ACC112 (cell line): Measurements from ENCODE around the gene LMO7.

Experiments used
- H2AFZ ChIP-seq: fragments of 200-600 bp; sonication (generic); one replicate; pipeline ENCODE4 v1.6.0; 2017; ENCODE audit warnings: antibody characterized with exemption, low read length; ENCODE audit not compliant: unreplicated experiment
- H3K27ac ChIP-seq: fragments of 200-600 bp; sonication (generic); 2 replicates; pipeline ENCODE4 v1.5.1; 2014; ENCODE audit warnings: low read depth, mild to moderate bottlenecking, antibody characterized with exemption, low read length, moderate library complexity
- H3K27me3 ChIP-seq: fragments of 200-600 bp; sonication (generic); 2 replicates; pipeline ENCODE4 v1.6.1; 2014; ENCODE audit warnings: mild to moderate bottlenecking, antibody characterized with exemption, low read length, moderate library complexity, mixed read lengths; ENCODE audit not compliant: insufficient read depth
- H3K36me3 ChIP-seq: fragments of 200-600 bp; sonication (generic); 2 replicates; pipeline ENCODE4 v1.6.1; 2016; ENCODE audit warnings: mild to moderate bottlenecking, antibody characterized with exemption, low read length, moderate library complexity, mixed read lengths; ENCODE audit not compliant: insufficient read depth
- H3K4me1 ChIP-seq: fragments of 200-600 bp; sonication (generic); one replicate; pipeline ENCODE4 v1.6.1; 2016; ENCODE audit warnings: low read length, mixed read lengths; ENCODE audit not compliant: insufficient read depth, unreplicated experiment, control insufficient read depth
- H3K4me3 ChIP-seq: fragments of 200-600 bp; sonication (generic); 2 replicates; pipeline ENCODE4 v1.5.1; 2014; ENCODE audit warnings: mild to moderate bottlenecking, low read depth, low read length
- H3K79me2 ChIP-seq: fragments of 200-600 bp; sonication (generic); one replicate; pipeline ENCODE4 v1.6.0; 2016; ENCODE audit warnings: low read length; ENCODE audit not compliant: control insufficient read depth, unreplicated experiment, insufficient read depth

The LMO7 gene

DNA sequence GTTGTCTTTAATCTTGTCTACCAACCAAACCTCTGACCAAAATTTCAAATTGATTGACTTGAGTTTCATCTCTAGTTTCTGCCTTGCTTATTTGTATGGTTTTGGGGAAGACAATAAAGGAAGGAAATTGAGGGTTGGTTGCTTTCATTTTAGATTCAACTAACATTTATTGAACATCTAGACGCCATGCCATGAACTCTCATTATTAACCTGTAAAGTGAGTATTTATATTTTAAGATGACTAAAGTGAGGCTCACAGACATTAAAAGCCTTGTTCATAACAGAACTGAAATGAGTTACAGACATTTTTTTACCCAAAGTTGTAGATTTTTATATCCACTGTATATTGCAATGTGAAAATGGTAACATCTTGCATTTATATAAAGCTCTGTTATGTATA is 239.3 kb downstream of the LMO7 start:
- no peak overlapping the region for H2AFZ ChIP-seq
- no peaks in the 10 kb centered on the region for H3K27me3 ChIP-seq
- H3K79me2 ChIP-seq = no peaks in the 10 kb centered on the region
- no peaks in the 10 kb centered on the region for H3K4me1 ChIP-seq
- H3K27ac ChIP-seq = no peak overlapping the region
- no peaks in the 10 kb centered on the region for H3K36me3 ChIP-seq
- H3K4me3 ChIP-seq = no peak overlapping the region

DNA sequence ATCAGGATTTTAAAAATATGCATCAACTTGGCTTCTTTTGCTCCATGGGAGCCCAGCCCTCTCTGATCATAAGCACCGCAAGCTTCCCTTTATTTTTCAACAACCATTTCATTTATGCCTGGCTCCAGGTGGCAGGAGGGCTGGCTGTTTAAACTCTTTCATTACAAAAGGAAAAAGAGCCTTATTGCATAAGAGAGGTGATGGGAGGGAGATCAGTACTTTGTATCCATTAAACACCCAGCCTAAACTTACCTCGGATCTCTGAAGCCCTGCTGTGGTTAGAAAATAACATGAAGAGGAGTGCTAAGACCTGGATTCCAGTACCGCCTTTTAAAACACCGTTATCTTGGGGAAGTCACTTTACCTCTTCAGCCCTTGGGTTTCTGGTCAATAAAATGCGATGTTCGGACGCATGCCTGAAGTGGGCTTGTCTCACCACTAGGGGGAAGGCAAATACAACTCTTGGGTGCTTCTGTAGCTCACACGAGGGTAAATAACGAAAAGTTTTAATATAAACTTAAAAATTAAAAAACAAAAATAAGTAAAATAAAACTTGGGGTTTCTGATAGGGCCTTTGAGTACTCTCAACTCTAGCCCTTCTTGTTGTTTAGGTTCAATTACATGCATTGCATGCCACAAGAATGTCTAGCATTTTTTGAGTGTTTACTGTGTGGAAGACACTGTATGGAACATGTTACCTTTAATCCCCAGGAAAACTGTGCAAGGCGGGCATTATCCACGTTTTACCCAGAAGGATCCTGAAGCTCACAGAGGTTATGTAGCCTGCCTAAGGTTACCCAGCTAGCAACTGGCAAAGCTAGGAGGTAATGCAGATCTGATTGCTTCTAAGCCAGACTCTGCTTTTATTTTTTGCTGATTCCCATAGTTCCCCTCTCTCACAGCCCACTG is 240.3 kb downstream of the LMO7 start:
- peak overlapping the region; percentile 63 for H2AFZ ChIP-seq
- no peak overlapping the region for H3K4me3 ChIP-seq

DNA sequence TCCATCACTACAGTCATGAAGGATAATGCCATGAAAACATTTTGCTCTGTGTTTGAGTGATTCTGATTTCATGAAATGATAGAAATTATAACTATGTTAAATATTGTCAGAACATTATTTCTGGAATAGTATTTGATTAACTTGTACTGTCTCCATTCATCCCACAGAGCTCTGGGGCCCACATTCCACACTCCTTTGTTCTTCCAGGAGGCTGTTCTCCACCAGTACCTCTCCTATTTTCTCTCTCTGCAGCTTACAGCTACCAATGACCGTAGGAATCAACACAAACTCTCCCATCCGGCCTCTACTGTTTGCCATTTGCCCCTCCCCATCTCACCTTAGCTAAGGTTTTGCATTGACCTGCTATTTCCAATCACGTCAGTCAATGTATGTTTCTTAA is 240.9 kb downstream of the LMO7 start:
- no peak overlapping the region for H3K4me3 ChIP-seq
- H3K36me3 ChIP-seq = no peaks in the 10 kb centered on the region
- no peaks in the 10 kb centered on the region for H3K27me3 ChIP-seq
- H2AFZ ChIP-seq = no peak overlapping the region
- no peaks in the 10 kb centered on the region for H3K4me1 ChIP-seq
- H3K79me2 ChIP-seq = no peaks in the 10 kb centered on the region
- no peak overlapping the region for H3K27ac ChIP-seq

More for the DNA sequence above, 240.3 kb downstream of the LMO7 start:
- Histone ChIP-seq H3K4me1 (no peaks in the 10 kb centered on the region), H3K27ac (no peak overlapping the region), H3K27me3 (no peaks in the 10 kb centered on the region), H3K36me3 (no peaks in the 10 kb centered on the region), H3K79me2 (no peaks in the 10 kb centered on the region)

DNA sequence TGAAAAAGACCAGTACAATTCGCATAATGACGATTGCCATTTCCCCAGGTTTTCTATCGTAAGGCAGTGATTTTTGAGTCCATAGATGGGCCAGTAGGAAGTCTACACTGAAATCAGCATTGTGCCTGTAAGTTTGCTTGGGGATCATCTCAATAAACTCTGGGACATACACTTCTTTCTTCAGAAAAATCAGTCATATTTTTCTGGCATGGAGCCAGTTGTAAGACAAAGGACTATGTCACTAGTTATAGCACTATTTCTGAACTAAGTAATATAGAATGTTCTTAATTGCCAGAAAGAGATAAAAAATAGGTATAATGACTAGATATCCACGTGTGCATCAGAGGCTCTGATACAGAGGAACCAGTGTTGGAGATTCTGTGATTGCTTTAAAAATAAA is 243.5 kb downstream of the LMO7 start:
- Histone ChIP-seq H2AFZ (no peak overlapping the region), H3K27ac (no peak overlapping the region), H3K4me1 (no peaks in the 10 kb centered on the region), H3K27me3 (no peaks in the 10 kb centered on the region), H3K36me3 (no peaks in the 10 kb centered on the region), H3K4me3 (no peak overlapping the region), H3K79me2 (no peaks in the 10 kb centered on the region)

DNA sequence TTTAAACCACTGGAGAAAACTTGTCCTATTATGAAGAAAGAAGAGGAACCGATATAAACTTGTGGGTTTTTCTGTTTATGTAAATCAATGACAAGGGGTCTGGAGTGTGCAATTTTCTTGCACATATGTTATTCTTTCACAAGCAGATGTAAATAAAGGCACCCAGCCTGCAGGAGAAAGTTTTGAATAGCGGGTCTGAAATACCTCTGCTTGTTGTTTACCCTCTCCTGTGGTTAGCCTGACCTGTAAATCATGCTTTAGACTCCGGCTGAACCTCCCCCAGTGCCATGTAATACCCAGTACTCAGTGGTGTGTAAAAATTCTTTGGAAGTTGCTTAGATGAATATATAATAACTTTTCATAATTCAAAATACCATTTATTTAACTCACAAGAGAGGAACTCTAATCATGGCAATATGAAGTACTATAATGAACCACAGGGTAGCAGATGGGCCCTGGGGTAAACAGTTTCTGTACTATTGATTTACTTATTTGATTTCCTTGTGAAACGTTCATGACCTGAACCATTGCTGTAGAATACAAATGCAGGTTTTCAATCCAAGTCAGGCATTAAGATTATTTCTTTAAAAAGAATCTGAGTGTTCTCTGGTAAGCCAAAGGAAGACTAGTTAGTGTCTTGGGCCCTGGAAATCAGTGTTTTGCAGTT is 245.1 kb downstream of the LMO7 start:
- H3K4me3 ChIP-seq = no peak overlapping the region
- H3K27me3 ChIP-seq = no peaks in the 10 kb centered on the region
- no peaks in the 10 kb centered on the region for H3K4me1 ChIP-seq
- no peak overlapping the region for H2AFZ ChIP-seq
- H3K27ac ChIP-seq = no peak overlapping the region
- H3K36me3 ChIP-seq = no peaks in the 10 kb centered on the region
- no peaks in the 10 kb centered on the region for H3K79me2 ChIP-seq

DNA sequence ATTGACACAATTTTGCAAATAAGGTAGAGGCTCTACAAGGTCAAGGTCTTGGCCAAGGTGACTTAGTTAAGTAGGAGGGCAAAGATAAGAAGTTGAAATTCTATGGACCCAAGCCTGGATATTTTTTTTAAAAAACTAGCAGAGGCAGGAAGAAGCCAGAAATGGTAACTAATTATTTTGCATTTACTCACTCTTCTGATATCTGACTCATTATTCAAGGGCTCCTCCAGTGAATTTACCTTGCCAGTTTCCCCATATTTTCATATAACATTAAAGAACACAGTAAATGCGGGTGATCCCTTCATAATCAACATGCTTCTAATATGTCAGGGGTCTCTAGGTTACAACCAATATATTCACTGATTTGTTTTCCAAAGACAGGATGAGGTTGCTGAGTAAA is 246.1 kb downstream of the LMO7 start:
- no peak overlapping the region for H2AFZ ChIP-seq
- no peak overlapping the region for H3K4me3 ChIP-seq
- no peaks in the 10 kb centered on the region for H3K4me1 ChIP-seq
- no peak overlapping the region for H3K27ac ChIP-seq
- no peaks in the 10 kb centered on the region for H3K36me3 ChIP-seq
- H3K79me2 ChIP-seq = no peaks in the 10 kb centered on the region
- no peaks in the 10 kb centered on the region for H3K27me3 ChIP-seq

DNA sequence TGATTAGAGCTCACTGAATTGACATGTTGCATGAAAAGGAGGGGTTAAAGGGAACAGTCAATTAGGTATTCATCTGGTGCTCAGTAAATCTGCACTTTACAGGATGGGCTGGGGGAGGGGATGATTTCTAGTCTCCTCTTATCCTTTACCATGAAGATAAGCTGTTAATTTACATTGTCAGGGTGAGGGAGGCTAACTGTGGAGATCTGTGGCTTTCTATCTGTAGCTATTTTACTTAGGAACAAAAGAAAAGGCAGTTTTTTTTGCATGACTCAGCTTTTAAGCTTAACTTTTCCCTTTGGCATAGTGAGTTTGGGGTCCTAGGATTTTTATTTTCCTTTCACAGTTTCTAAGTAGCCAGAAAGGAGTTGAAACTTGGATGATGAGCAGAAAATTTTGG is 253.3 kb downstream of the LMO7 start:
- Histone ChIP-seq H3K27ac (no peak overlapping the region), H3K4me3 (no peak overlapping the region), H3K4me1 (no peaks in the 10 kb centered on the region), H3K79me2 (no peaks in the 10 kb centered on the region), H3K27me3 (no peaks in the 10 kb centered on the region), H3K36me3 (no peaks in the 10 kb centered on the region), H2AFZ (no peak overlapping the region)

DNA sequence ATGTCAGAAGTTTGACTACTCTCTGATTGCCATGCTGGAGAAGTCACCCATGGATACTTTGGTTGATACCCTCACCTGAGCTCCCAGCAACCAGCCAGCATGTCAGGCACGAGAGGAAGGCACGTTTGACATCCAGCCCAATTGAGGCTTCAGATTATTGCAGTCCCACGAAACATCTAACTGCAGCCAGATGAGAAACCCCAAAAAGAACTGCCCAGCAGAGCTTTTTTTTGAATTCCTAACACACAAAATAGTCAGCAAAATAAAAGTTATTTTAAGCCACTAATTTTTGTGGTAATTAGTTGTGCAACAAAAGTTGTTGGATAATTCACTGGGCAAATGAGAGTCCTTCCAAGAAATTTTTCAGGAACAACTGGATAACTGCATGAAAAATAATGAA is 259.0 kb downstream of the LMO7 start:
- Histone ChIP-seq H3K27ac (no peak overlapping the region), H3K79me2 (no peaks in the 10 kb centered on the region), H3K4me1 (no peaks in the 10 kb centered on the region), H2AFZ (no peak overlapping the region), H3K4me3 (no peak overlapping the region), H3K27me3 (no peaks in the 10 kb centered on the region), H3K36me3 (no peaks in the 10 kb centered on the region)

DNA sequence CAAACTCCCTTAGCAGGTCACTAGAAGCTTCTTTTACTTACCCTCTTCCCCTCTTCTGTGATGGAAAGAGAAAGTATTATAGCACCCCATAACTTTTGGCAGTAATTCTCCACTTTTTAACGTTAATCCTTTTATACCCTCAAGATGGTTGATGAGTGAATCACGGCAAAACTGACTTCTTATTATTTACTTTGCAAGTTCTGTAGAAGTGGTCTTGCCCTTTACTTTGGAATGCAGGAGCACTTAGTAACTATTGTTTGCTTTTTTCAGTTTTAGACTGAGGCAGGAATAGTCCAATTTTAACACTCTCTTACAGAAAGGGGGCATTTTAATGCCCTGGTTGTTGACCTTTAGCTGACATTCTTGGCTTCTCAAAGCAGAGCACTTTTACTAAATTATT is 260.1 kb downstream of the LMO7 start:
- Histone ChIP-seq H3K79me2 (no peaks in the 10 kb centered on the region), H2AFZ (no peak overlapping the region), H3K4me3 (no peak overlapping the region), H3K27ac (no peak overlapping the region), H3K27me3 (no peaks in the 10 kb centered on the region), H3K4me1 (no peaks in the 10 kb centered on the region), H3K36me3 (no peaks in the 10 kb centered on the region)

DNA sequence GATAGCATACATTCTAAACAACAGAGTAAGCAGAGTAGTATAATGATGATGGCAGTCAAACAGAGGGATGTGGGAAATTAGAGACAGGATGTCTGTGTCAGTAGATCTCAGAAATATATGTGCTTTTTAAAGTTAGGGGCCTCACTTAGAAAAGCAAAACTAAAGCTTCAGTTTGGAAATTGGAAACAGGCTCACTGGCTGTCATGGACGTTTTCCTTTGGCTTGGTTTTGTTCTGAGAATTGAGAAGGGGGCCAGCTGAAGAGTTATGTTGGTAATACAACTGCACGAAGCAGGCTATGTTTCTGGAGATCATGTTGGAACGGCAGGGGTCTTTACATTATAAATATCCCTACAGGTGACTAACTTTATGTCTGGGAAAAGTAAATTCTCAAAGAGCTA is 261.3 kb downstream of the LMO7 start:
- no peaks in the 10 kb centered on the region for H3K27me3 ChIP-seq
- no peak overlapping the region for H3K4me3 ChIP-seq
- no peaks in the 10 kb centered on the region for H3K4me1 ChIP-seq
- no peaks in the 10 kb centered on the region for H3K36me3 ChIP-seq
- H2AFZ ChIP-seq = no peak overlapping the region
- no peaks in the 10 kb centered on the region for H3K79me2 ChIP-seq
- no peak overlapping the region for H3K27ac ChIP-seq

DNA sequence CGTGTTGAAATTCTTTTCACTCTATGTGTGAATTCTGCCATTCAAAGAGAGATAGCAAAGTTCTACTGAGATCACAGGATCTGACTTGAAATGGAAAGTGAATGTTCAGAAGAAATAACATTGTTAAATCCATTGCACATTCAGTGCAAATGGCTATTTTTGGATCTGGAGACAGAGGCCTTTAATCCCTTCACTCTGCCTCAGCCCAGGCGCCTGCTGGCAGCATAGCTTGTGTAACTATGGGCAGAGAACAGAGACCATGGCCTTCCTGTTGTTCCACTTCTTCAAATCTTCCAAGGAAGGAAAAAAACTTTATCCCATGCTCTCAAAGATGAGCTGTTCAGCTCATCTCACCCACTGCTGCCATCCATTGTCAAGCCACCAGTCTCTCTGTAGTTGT is 265.4 kb downstream of the LMO7 start:
- no peaks in the 10 kb centered on the region for H3K4me1 ChIP-seq
- no peaks in the 10 kb centered on the region for H3K79me2 ChIP-seq
- no peak overlapping the region for H2AFZ ChIP-seq
- H3K4me3 ChIP-seq = no peak overlapping the region
- no peak overlapping the region for H3K27ac ChIP-seq
- no peaks in the 10 kb centered on the region for H3K36me3 ChIP-seq
- peaks cover 10% of the 10 kb centered on the region; the same call in 1 of the 2 replicates for H3K27me3 ChIP-seq
